MG63 (cell line): ENCODE data around the gene CACNA1C. TPM values are rescaled to one million over a fixed set of nuclear protein-coding genes. Genes with fewer than 3 reads are reported as not detected.
A peak's percentile ranks its signal among the peaks of the same experiment; 100 is the strongest.

ENCODE experiments used
- DNase-seq: peaks from one replicate; pipeline ENCODE4 v3.0.0-alpha.2; 2020
- H3K27me3 ChIP-seq: fragments of 250-450 bp; sonication (Bioruptor Pico); 2 replicates; pipeline ENCODE4 v1.5.1; 2020; ENCODE audit warnings: mild to moderate bottlenecking, moderate library complexity
- H3K36me3 ChIP-seq: fragments of 250-450 bp; sonication (Bioruptor Pico); 2 replicates; pipeline ENCODE4 v1.5.1; 2020; ENCODE audit warnings: mild to moderate bottlenecking, moderate library complexity
- H3K4me3 ChIP-seq: fragments of 250-450 bp; sonication (Bioruptor Pico); 2 replicates; pipeline ENCODE4 v1.5.1; 2020; ENCODE audit warnings: mild to moderate bottlenecking, moderate library complexity
- H3K9me3 ChIP-seq: fragments of 250-450 bp; sonication (Bioruptor Pico); 2 replicates; pipeline ENCODE4 v1.5.1; 2020; ENCODE audit warnings: mild to moderate bottlenecking, moderate library complexity
- total RNA-seq: library from RNA; depleted of rRNA; stranded (reverse); fragments of >200 nt; shearing (Covaris generic); gene quantifications from 2 replicates; pipeline ENCODE4 v1.2.3, GENCODE V29; 2014; ENCODE audit warnings: low replicate concordance

CACNA1C gene
- total RNA-seq, 1 experiment from 2014 or later = 1.4 TPM

GRCh38 chr12:2606186-2606910, 553.6 kb downstream of the CACNA1C start:
- Histone ChIP-seq H3K27me3 (no peaks in the 10 kb centered on the region), H3K9me3 (no peaks in the 10 kb centered on the region), H3K4me3 (no peak overlapping the region), H3K36me3 (no peaks in the 10 kb centered on the region)
- DNase-seq = no peak

- DNase-seq = no peak
- H3K27me3 ChIP-seq = no peaks in the 10 kb centered on the region
- no peaks in the 10 kb centered on the region for H3K36me3 ChIP-seq
- H3K4me3 ChIP-seq = no peak overlapping the region
- no peaks in the 10 kb centered on the region for H3K9me3 ChIP-seq
Observed at GRCh38 chr12:2607881-2608607, 555.3 kb downstream of the CACNA1C start.

- no peaks in the 10 kb centered on the region for H3K36me3 ChIP-seq
- no peak overlapping the region for H3K4me3 ChIP-seq
- H3K27me3 ChIP-seq = no peaks in the 10 kb centered on the region
- H3K9me3 ChIP-seq = no peaks in the 10 kb centered on the region
- DNase-seq = no peak
Observed at GRCh38 chr12:2608608-2608945, 555.8 kb downstream of the CACNA1C start.

- Histone ChIP-seq H3K27me3 (no peaks in the 10 kb centered on the region), H3K36me3 (no peaks in the 10 kb centered on the region), H3K9me3 (no peaks in the 10 kb centered on the region), H3K4me3 (no peak overlapping the region)
- DNase-seq = no peak
Observed at GRCh38 chr12:2609020-2609419, 556.2 kb downstream of the CACNA1C start.

- no peaks in the 10 kb centered on the region for H3K9me3 ChIP-seq
- H3K4me3 ChIP-seq = no peak overlapping the region
- no peak for DNase-seq
- no peaks in the 10 kb centered on the region for H3K36me3 ChIP-seq
- no peaks in the 10 kb centered on the region for H3K27me3 ChIP-seq
Observed at GRCh38 chr12:2610358-2610757, 557.6 kb downstream of the CACNA1C start.

GRCh38 chr12:2613326-2614073, 560.7 kb downstream of the CACNA1C start:
- Histone ChIP-seq H3K27me3 (no peaks in the 10 kb centered on the region), H3K36me3 (no peaks in the 10 kb centered on the region), H3K9me3 (no peaks in the 10 kb centered on the region), H3K4me3 (no peak overlapping the region)
- peak; percentile 87 for DNase-seq

GRCh38 chr12:2614341-2614740, 561.6 kb downstream of the CACNA1C start:
- Histone ChIP-seq H3K9me3 (no peaks in the 10 kb centered on the region), H3K36me3 (no peaks in the 10 kb centered on the region), H3K4me3 (no peak overlapping the region), H3K27me3 (no peaks in the 10 kb centered on the region)
- DNase-seq = no peak

- no peak overlapping the region for H3K4me3 ChIP-seq
Observed at GRCh38 chr12:2615665-2616402, 563.0 kb downstream of the CACNA1C start.

GRCh38 chr12:2616763-2617162, 564.0 kb downstream of the CACNA1C start:
- no peak for DNase-seq
- Histone ChIP-seq H3K27me3 (no peaks in the 10 kb centered on the region), H3K9me3 (no peaks in the 10 kb centered on the region), H3K36me3 (no peaks in the 10 kb centered on the region), H3K4me3 (no peak overlapping the region)

More at GRCh38 chr12:2615665-2616402, 563.0 kb downstream of the CACNA1C start:
- Histone ChIP-seq H3K27me3 (no peaks in the 10 kb centered on the region), H3K36me3 (no peaks in the 10 kb centered on the region), H3K9me3 (no peaks in the 10 kb centered on the region)
- DNase-seq = no peak

GRCh38 chr12:2617365-2617764, 564.6 kb downstream of the CACNA1C start:
- Histone ChIP-seq H3K27me3 (no peaks in the 10 kb centered on the region), H3K9me3 (no peaks in the 10 kb centered on the region), H3K36me3 (no peaks in the 10 kb centered on the region), H3K4me3 (no peak overlapping the region)
- DNase-seq = no peak

GRCh38 chr12:2618291-2618995, 565.7 kb downstream of the CACNA1C start:
- Histone ChIP-seq H3K4me3 (no peak overlapping the region), H3K27me3 (no peaks in the 10 kb centered on the region), H3K36me3 (no peaks in the 10 kb centered on the region), H3K9me3 (no peaks in the 10 kb centered on the region)
- DNase-seq = no peak

GRCh38 chr12:2619136-2619535, 566.3 kb downstream of the CACNA1C start:
- DNase-seq = no peak

GRCh38 chr12:2622460-2622859, 569.7 kb downstream of the CACNA1C start:
- Histone ChIP-seq H3K9me3 (no peaks in the 10 kb centered on the region), H3K4me3 (no peak overlapping the region), H3K36me3 (no peaks in the 10 kb centered on the region), H3K27me3 (no peaks in the 10 kb centered on the region)
- DNase-seq = no peak

More at GRCh38 chr12:2619136-2619535, 566.3 kb downstream of the CACNA1C start:
- H3K36me3 ChIP-seq = no peaks in the 10 kb centered on the region
- no peak overlapping the region for H3K4me3 ChIP-seq
- H3K27me3 ChIP-seq = no peaks in the 10 kb centered on the region
- no peaks in the 10 kb centered on the region for H3K9me3 ChIP-seq

GRCh38 chr12:2623472-2623871, 570.7 kb downstream of the CACNA1C start:
- Histone ChIP-seq H3K9me3 (no peaks in the 10 kb centered on the region), H3K36me3 (no peaks in the 10 kb centered on the region), H3K27me3 (no peaks in the 10 kb centered on the region), H3K4me3 (no peak overlapping the region)
- no peak for DNase-seq

- H3K36me3 ChIP-seq = no peaks in the 10 kb centered on the region
- peak; percentile 36 for DNase-seq
Observed at GRCh38 chr12:2624543-2625288, 571.9 kb downstream of the CACNA1C start.

GRCh38 chr12:2625289-2625612, 572.5 kb downstream of the CACNA1C start:
- no peak for DNase-seq
- Histone ChIP-seq H3K4me3 (no peak overlapping the region), H3K36me3 (no peaks in the 10 kb centered on the region), H3K27me3 (no peaks in the 10 kb centered on the region), H3K9me3 (no peaks in the 10 kb centered on the region)

More at GRCh38 chr12:2624543-2625288, 571.9 kb downstream of the CACNA1C start:
- H3K27me3 ChIP-seq = no peaks in the 10 kb centered on the region
- H3K4me3 ChIP-seq = no peak overlapping the region
- H3K9me3 ChIP-seq = no peaks in the 10 kb centered on the region
